Measurements from ENCODE around the gene HSD17B14.
"Not testable (repeated sequence)": the region's sequence is repeated elsewhere in the genome, so short reads cannot be mapped to it uniquely, and the experiment has no call there.

HSD17B14 gene

DNA sequence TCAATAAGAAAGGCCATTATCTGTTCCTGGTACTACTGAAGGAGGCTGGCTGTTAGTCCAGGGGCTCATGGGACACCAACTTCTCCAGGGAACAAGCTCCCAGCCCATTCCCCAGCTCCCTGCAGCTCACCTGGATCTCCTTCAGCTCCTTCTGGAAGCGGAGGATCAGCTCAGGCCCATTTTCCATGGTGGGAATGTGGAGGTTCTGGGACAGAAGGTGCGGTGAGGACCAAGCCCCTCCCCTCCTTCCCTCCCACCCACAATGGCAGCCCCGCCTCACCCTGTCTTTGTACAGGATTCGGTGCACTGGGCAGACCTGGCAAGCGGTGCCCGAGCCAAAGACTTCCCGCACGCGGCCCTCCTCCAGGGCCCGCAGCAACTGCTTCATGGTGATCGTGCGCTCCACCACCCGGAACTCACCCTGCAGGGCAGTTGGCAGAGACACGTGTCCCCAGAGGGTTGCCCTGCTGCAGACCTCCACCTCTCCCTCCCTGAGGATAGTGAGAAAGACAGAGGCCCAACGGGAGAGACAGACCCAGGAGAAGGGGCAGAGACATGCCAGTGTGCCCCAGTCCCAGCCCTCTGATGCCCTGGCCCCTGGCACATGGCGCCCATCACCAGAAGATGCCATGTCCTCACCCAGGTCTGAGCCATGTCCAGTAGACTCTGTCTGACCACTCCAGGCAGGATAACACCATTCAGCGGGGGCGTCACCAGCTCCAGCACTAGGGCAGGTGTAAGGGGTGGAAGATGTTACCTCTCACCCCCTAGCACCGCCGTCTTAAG lies 39.8 kb downstream of the HSD17B14 start:
- DNase-seq: no peak

- no peak for DNase-seq
Measured at GRCh38 chr19:48795685-48796070, 40.6 kb downstream of the HSD17B14 start.

GRCh38 chr19:48795055-48795684 lies 41.1 kb downstream of the HSD17B14 start:
- DNase-seq: peak; percentile 83

DNA sequence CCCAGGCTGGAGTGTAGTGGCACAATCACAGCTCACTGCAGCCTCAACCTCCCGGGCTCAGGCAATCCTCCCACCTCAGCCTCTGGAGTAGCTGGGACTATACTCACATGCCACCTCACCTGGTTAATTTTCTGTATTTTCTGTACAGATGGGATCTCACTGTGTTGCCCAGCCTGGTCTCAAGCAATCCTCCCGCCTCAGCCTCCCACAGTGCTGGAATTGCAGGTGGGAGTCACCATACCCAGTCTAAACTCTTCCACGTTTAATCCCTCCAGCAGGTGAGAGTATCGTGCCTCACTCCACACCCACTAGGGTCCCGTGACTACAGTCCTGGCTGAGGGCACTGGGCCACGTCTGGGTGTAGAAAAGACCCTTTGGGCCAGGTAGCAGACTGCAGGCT lies 42.0 kb downstream of the HSD17B14 start:
- DNase-seq: no peak

GRCh38 chr19:48793271-48793670 lies 43.0 kb downstream of the HSD17B14 start:
- no peak for DNase-seq

- DNase-seq: not testable (repeated sequence)
Measured at GRCh38 chr19:48787331-48787730, 49.0 kb downstream of the HSD17B14 start.

- not testable (repeated sequence) for DNase-seq
Measured at GRCh38 chr19:48786422-48786821, 49.9 kb downstream of the HSD17B14 start.

DNA sequence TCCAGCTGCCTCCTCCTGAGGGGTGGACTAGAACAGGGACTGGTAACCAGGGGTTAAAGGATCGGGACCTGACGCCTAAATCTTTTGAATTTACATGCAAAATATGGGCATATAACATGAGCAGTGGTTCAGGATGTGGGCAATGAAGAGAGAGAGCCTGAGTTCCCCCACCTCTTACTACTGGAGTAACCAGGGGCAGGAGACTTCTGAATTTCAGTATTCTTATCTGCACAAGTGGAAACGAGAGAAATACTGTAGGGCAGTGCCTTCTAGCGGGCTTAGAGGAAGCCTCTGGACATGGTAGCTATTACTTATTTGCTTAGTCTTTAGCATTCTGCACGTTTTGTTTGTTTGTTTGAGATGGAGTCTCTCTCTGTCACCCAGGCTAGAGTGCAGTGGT lies 51.8 kb downstream of the HSD17B14 start:
- DNase-seq: no peak

DNA sequence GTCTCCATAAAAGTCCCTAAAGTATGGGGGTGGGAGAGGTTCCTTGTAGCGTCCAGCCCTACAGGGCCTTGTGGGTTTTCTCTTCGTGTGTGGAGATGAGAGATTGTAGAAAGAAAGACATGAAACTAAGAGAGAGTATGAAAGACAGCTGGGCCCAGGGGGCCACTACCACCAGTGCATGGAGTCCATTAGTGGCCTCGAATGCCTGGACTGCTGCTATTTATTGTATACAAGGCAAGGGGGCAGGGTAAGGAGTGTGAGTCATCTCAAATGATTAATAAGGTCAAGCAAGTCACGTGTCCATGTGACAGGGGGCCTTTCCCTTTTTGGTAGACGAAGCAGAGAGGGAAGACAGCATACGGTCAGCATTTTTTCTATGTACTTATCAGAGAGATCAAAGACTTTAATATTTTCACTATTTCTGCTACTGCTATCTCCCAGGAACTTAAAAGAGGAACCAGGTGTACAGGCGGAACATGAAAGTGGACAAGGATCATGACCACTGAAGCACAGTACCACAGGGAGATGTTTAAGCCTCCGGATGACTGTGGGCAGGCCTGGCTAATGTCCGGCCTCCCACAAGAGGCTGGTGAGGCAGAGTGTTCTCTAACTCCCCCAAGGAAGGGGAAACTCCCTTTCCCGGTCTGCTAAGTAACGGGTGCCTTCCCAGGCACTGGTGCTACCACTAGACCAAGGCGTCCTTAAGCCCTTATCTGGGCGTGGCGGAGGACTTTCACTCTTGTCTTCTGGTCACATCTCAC lies 55.5 kb downstream of the HSD17B14 start:
- no peak for DNase-seq

GRCh38 chr19:48779636-48780035 lies 56.7 kb downstream of the HSD17B14 start:
- no peak for DNase-seq

- no peak for DNase-seq
Measured at GRCh38 chr19:48777720-48778119, 58.6 kb downstream of the HSD17B14 start.

GRCh38 chr19:48777139-48777538 lies 59.2 kb downstream of the HSD17B14 start:
- DNase-seq: no peak

DNA sequence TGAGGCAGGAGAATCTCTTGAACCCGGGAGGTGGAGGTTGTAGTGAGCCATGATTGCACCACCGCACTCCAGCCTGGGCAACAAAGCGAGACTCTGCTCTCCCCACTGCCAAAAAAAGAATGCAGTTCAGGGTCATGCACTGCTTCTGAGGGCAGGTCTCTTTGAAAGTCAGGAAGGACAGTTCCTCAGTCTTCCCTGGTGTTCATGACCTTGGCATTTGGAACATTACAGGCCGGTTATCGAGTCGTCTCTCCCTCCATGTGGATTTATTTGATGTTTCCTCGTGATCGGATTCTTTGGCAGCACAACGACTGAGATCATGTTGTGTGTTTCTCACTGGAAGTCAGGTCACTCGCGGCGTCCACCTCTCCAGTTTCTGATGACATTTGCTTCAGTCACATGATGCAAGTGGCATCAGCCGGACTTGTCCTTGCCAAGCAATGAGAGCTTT lies 63.8 kb downstream of the HSD17B14 start:
- DNase-seq: no peak

DNA sequence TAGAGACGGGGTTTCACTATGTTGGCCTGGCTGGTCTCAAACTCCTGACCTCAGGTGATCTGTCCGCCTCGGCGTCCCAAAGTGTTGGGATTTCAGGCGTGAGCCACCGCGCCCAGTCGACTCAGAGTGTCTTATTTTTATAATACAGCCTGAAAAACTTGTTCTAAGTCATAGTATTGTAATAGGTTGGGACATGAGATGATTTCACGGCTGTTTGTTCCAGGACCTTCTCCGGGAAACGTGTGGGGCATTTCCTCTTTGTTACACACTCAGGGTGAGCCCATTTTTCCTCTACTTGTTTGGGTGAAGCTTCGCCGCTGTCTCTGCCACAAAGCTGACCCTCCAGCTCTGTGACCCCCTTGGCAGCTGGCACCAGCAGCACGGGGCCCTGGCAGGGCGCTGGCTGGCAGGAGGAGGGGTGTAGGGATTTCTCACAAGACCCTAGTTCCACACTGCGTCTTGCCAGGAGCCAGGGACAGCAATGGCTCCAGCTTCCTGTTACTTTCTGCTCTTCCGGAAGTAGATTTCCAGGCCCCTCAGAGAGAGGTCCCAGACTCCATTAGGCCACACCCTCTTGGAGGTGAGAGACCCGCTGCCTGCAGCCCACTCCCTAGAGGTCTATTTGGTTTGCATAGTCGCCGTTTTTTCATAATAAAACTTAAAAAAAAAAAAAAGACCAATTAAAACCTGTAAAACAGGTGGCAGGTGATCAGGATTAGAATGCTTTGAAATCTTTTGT lies 65.4 kb downstream of the HSD17B14 start:
- no peak for DNase-seq

GRCh38 chr19:48770266-48770665 lies 66.0 kb downstream of the HSD17B14 start:
- no peak for DNase-seq

- no peak for DNase-seq
Measured at GRCh38 chr19:48768994-48769713, 67.1 kb downstream of the HSD17B14 start.

DNA sequence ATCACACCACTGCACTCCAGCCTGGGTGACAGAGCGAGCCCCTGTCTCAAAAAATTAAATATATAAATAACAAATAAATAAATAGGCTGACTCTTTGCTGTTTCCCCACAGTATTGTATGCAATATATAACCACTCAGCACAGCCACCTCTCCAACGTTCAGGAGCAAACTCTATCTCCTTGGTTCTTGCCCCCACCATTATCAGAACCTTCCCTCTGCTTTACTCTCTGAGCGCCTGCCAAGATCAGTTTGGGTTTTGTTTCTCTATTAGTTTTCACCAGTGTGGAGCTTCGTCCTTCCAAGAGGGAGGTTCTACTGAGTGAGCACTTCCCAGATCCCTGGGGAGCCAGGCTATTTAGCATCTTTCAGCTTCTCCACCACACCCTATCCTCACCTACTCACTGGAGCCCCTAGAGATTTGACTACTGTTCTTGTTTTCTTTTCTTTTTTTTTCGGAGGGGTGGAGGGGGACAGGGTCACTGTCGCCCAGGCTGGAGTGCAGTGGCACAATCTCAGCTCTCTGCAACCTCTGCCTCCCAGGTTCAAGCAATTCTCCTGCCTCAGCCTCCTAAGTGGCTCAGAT lies 68.0 kb downstream of the HSD17B14 start:
- DNase-seq: not testable (repeated sequence)

DNA sequence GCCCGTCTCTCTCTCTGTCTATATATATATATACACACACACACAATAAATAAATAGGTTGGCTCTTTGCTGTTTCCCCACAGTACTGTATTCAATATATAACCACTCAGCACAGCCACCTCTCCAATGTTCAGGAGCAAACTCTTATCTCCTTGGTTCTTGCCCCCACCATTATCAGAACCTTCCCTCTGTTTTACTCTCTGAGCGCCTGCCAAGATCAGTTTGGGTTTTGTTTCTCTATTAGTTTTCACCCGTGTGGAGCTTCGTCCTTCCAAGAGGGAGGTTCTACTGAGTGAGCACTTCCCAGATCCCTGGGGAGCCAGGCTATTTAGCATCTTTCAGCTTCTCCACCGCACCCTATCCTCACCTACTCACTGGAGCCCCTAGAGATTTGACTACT lies 70.5 kb downstream of the HSD17B14 start:
- DNase-seq: not testable (repeated sequence)

All from activated naive CD4-positive, alpha-beta T cell treated with anti-CD3 and anti-CD28 coated beads, Interleukin-2, amount 50 U/mL, for 16 hours (primary cell).